Vein endothelial cell (primary cell): ENCODE results near the gene ZNF24. TPM values are rescaled to one million over a fixed set of nuclear protein-coding genes. Genes with fewer than 3 reads are reported as not detected.

Experiments
- total RNA-seq: library from RNA; depleted of rRNA; stranded (reverse); fragments of >200 nt; gene quantifications from 2 replicates; pipeline ENCODE4 v1.2.3, GENCODE V29; 2012

Gene ZNF24
- 32.1 and 32.7 TPM in 2 replicates for total RNA-seq

DNA sequence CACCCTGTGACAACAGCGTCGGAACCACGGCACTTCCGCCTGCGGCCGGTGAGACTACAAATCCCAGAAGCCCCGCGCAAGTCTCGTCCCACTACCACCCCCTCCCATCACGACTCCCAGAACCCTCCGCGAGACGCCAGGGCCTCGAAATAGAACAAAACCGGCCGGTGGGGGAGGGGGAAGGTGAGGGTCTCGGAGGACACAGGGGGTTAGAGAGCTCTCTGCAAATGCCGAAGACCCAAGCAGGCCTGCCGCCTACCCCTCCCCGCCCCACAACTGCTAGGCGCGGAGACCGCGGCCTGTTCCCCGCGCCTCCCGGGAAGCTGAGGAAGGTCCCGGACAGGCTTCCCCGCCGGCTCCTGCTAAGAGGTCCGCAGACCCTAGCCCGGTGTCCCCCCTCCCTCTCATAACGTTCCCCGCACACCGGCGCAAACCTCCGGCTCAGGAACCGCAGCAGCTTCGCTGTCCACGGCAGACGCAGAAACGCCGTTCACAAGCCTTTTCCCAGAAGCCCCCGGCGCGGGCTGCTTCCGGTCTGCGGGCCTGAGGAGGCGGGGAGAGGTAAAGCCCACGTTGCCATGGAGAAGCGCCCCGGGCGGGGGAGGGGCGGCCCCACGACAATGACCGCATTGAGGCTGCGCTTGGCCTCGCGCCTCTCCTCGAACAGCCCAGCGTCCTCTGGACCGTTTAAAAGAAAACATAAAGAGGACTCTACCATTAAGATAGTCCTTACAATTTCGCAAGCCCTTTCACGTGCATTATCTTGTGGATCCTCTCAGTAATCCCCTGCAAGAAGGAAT is at the start of gene ZNF24:
Gene ZNF24 (minus strand): TSS at position 485 of the 800 bp plus-strand sequence. CDS start 3,770 bp downstream, outside the sequence.

DNA sequence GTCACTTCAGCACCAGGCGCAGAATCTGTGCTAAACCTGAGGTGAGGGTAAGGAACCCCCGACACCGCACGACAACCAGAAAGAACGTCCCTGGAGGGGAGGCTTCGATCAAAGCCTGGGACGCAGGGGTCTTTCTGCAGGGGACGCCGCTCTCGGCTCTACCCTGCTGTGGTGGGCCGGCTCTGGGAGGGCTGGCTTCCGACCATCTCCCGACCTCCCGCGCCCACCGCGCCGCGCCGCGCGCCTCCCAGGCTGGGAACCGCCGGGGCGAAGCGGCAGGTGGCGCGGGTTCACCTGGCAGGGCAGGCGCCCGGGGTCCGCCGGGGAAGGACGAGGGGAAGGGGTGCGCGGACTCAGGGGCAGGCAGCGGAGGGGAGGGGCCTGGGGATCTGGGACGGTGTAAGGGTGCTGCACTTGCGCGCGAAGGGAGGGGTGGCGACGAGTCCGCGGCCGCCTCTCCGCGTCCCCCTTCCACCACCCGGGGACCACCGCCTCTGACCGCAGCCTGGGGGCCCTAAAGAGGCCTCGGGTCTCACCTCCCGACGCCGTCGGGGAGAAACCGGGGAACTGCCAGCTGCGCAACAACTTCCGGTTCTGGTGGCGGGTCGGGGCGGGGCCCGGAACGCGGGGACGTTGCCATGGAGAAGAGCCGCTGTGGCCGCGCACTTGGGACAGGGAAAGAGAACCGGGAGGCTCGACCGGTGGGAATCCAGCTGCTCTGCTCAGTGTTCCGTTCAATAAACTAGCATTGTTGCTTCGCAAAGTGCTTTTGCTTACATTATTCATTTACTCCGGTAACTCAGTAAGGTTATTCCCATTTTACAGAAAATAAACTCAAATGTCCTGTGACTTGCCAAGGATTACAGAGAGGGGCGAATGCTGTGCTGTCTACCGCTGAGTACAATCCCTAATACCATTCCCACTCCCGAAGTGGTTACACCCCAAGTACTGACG is 32.8 kb upstream of the ZNF24 start, which contains the start of gene ZNF396:
Gene ZNF396 (minus strand): TSS at position 596 of the 954 bp plus-strand sequence. CDS start 3,045 bp downstream, outside the sequence.

GRCh38 chr18:35290094-35290735 is 54.0 kb downstream of the ZNF24 start, which contains the start of gene ZSCAN30:
Gene ZSCAN30 (minus strand): TSS chr18:35290229. CDS start chr18:35264352, 25,877 bp downstream.

Other genes with a start within 250 kb of the ZNF24 start
- gene ZNF397, start 103.4 kb downstream of the ZNF24 start, total RNA-seq = 7.2 and 8.5 TPM in 2 replicates
- gene ZSCAN30, start 54.2 kb downstream of the ZNF24 start, total RNA-seq = 13.4 and 16.4 TPM in 2 replicates
- gene ZNF396, start 32.9 kb upstream of the ZNF24 start, total RNA-seq = 0.29 and 0.33 TPM in 2 replicates
- gene INO80C, start 153.5 kb upstream of the ZNF24 start, total RNA-seq = 18.0 and 20.2 TPM in 2 replicates
- gene GALNT1, start 237.3 kb upstream of the ZNF24 start, total RNA-seq = 239 and 261 TPM in 2 replicates